B cell (primary cell): ENCODE results near the gene MOK.

ENCODE experiments used
- EZH2 ChIP-seq: IDR thresholded peaks from 2 replicates; pipeline ENCODE4 v1.6.1; 2012; ENCODE audit warnings: borderline replicate concordance, low read depth, mild to moderate bottlenecking, moderate library complexity, low read length; ENCODE audit not compliant: insufficient read depth, poor library complexity, severe bottlenecking
- TF ChIP-seq, protein P1 (sequence below): fragments of 200-600 bp; IDR thresholded peaks from one replicate; pipeline ENCODE4 v1.8.0; 2022; ENCODE audit warnings: antibody characterized with exemption, mild to moderate bottlenecking

- TF ChIP-seq, protein P1, sequence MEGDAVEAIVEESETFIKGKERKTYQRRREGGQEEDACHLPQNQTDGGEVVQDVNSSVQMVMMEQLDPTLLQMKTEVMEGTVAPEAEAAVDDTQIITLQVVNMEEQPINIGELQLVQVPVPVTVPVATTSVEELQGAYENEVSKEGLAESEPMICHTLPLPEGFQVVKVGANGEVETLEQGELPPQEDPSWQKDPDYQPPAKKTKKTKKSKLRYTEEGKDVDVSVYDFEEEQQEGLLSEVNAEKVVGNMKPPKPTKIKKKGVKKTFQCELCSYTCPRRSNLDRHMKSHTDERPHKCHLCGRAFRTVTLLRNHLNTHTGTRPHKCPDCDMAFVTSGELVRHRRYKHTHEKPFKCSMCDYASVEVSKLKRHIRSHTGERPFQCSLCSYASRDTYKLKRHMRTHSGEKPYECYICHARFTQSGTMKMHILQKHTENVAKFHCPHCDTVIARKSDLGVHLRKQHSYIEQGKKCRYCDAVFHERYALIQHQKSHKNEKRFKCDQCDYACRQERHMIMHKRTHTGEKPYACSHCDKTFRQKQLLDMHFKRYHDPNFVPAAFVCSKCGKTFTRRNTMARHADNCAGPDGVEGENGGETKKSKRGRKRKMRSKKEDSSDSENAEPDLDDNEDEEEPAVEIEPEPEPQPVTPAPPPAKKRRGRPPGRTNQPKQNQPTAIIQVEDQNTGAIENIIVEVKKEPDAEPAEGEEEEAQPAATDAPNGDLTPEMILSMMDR, result no peak
- no peak for TF ChIP-seq EZH2
These were observed 29.1 kb downstream of the MOK start for GRCh38 chr14:102275866-102276265.
